ENCODE measurements around the gene NPC2.

The NPC2 gene

GRCh38 chr14:74507840-74508239 is 14.7 kb upstream of the NPC2 start:
- Histone ChIP-seq H3K36me3 (ENCODE audit: control insufficient read depth in 1 of 2, insufficient read depth in 2 of 2, low read length in 2 of 2) (no peaks in the 10 kb centered on the region), H2BK5ac (ENCODE audit: low read depth, low read length, poor library complexity) (no peak overlapping the region), H3K4me3 (ENCODE audit: low read depth, low read length) (no peak overlapping the region), H3K27me3 (ENCODE audit: insufficient read depth, low read length) (no peaks in the 10 kb centered on the region), H2BK12ac (ENCODE audit: low read length) (no peak overlapping the region), H2AFZ (ENCODE audit: insufficient read depth, low read length, poor library complexity) (no peak overlapping the region), H4K8ac (ENCODE audit: low read depth, low read length) (no peak overlapping the region), H3K18ac (ENCODE audit: low read length) (no peak overlapping the region), H3K23ac (ENCODE audit: low read length) (no peak overlapping the region), H3K4me1 (ENCODE audit: control insufficient read depth in 1 of 2, insufficient read depth in 2 of 2, low read length in 2 of 2) (no peaks in the 10 kb centered on the region), H2AK5ac (ENCODE audit: low read length) (no peak overlapping the region), H3K9ac (ENCODE audit: low read length) (no peak overlapping the region), H3K9me3 (ENCODE audit: insufficient read depth, low read depth, low read length) (peaks cover 4% of the 10 kb centered on the region), H3K79me2 (ENCODE audit: control insufficient read depth, insufficient read depth, low read length, poor library complexity) (no peaks in the 10 kb centered on the region), H3K4me2 (ENCODE audit: low read length) (no peak overlapping the region), H3K79me1 (ENCODE audit: low read length) (no peaks in the 10 kb centered on the region), H3K27ac (ENCODE audit: low read depth, low read length) (no peak overlapping the region), H2BK120ac (ENCODE audit: insufficient read depth, low read length, poor library complexity) (no peak overlapping the region), H3K14ac (ENCODE audit: low read length) (no peak overlapping the region), H4K91ac (ENCODE audit: low read depth, low read length) (no peak overlapping the region), H3K4ac (ENCODE audit: low read depth, low read length) (no peak overlapping the region), H4K12ac (ENCODE audit: low read depth, low read length) (no peak overlapping the region)
- no peak for DNase-seq
- WGBS (ENCODE audit: extremely low coverage, insufficient coverage, insufficient read length) = no CpG with 5 or more reads among the region's 5 CpGs

DNA sequence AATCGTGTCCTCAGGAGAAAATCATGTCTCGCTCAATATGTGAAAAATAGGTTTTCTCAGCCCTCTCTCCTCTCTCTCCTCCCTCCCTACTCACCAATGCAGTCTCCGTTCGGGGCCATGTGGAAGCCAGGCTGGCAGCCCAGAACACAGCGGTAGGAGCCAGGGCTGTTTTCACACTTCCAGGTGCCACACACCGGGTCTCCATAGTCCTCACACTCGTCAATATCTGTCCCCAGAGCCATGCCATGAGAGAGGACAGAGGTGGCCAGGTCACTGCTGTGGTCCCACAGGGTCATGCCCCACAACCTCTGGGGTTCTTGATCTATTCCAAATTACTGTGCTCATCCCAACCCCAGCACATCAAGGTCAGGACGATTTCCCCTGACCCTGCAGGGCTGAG is 14.0 kb upstream of the NPC2 start:
- no peak overlapping the region for H2AFZ ChIP-seq (ENCODE audit: insufficient read depth, low read length, poor library complexity)
- H2AK5ac ChIP-seq (ENCODE audit: low read length) = no peak overlapping the region
- no peak overlapping the region for H4K91ac ChIP-seq (ENCODE audit: low read depth, low read length)
- no peak overlapping the region for H3K23ac ChIP-seq (ENCODE audit: low read length)
- H2BK120ac ChIP-seq (ENCODE audit: insufficient read depth, low read length, poor library complexity) = no peak overlapping the region
- H3K79me2 ChIP-seq (ENCODE audit: control insufficient read depth, insufficient read depth, low read length, poor library complexity) = no peaks in the 10 kb centered on the region
- no peak overlapping the region for H2BK5ac ChIP-seq (ENCODE audit: low read depth, low read length, poor library complexity)
- H3K27ac ChIP-seq (ENCODE audit: low read depth, low read length) = no peak overlapping the region
- H3K14ac ChIP-seq (ENCODE audit: low read length) = no peak overlapping the region
- no peak overlapping the region for H3K4ac ChIP-seq (ENCODE audit: low read depth, low read length)
- no peak overlapping the region for H3K9ac ChIP-seq (ENCODE audit: low read length)
- H3K36me3 ChIP-seq (ENCODE audit: control insufficient read depth in 1 of 2, insufficient read depth in 2 of 2, low read length in 2 of 2) = no peaks in the 10 kb centered on the region
- no peak overlapping the region for H4K12ac ChIP-seq (ENCODE audit: low read depth, low read length)
- no peak overlapping the region for H4K8ac ChIP-seq (ENCODE audit: low read depth, low read length)
- no peak for DNase-seq
- no peaks in the 10 kb centered on the region for H3K4me1 ChIP-seq (ENCODE audit: control insufficient read depth in 1 of 2, insufficient read depth in 2 of 2, low read length in 2 of 2)
- no peak overlapping the region for H3K18ac ChIP-seq (ENCODE audit: low read length)
- no peak overlapping the region for H3K4me3 ChIP-seq (ENCODE audit: low read depth, low read length)
- H3K9me3 ChIP-seq (ENCODE audit: insufficient read depth, low read depth, low read length) = peaks cover 4% of the 10 kb centered on the region
- H2BK12ac ChIP-seq (ENCODE audit: low read length) = no peak overlapping the region
- WGBS (ENCODE audit: extremely low coverage, insufficient coverage, insufficient read length) = no CpG with 5 or more reads among the region's 8 CpGs
- no peak overlapping the region for H3K4me2 ChIP-seq (ENCODE audit: low read length)
- H3K79me1 ChIP-seq (ENCODE audit: low read length) = no peaks in the 10 kb centered on the region
- H3K27me3 ChIP-seq (ENCODE audit: insufficient read depth, low read length) = no peaks in the 10 kb centered on the region

GRCh38 chr14:74506411-74506851 is 13.3 kb upstream of the NPC2 start:
- Histone ChIP-seq H3K79me1 (ENCODE audit: low read length) (no peaks in the 10 kb centered on the region), H3K4me2 (ENCODE audit: low read length) (no peak overlapping the region), H2AK5ac (ENCODE audit: low read length) (no peak overlapping the region), H3K9ac (ENCODE audit: low read length) (no peak overlapping the region), H3K4me1 (ENCODE audit: control insufficient read depth in 1 of 2, insufficient read depth in 2 of 2, low read length in 2 of 2) (no peaks in the 10 kb centered on the region), H2BK12ac (ENCODE audit: low read length) (no peak overlapping the region), H2BK5ac (ENCODE audit: low read depth, low read length, poor library complexity) (no peak overlapping the region), H3K79me2 (ENCODE audit: control insufficient read depth, insufficient read depth, low read length, poor library complexity) (no peaks in the 10 kb centered on the region), H3K23ac (ENCODE audit: low read length) (no peak overlapping the region), H4K8ac (ENCODE audit: low read depth, low read length) (no peak overlapping the region), H3K4ac (ENCODE audit: low read depth, low read length) (no peak overlapping the region), H3K14ac (ENCODE audit: low read length) (no peak overlapping the region), H3K27ac (ENCODE audit: low read depth, low read length) (no peak overlapping the region), H3K18ac (ENCODE audit: low read length) (no peak overlapping the region), H3K36me3 (ENCODE audit: control insufficient read depth in 1 of 2, insufficient read depth in 2 of 2, low read length in 2 of 2) (no peaks in the 10 kb centered on the region), H4K91ac (ENCODE audit: low read depth, low read length) (no peak overlapping the region), H2AFZ (ENCODE audit: insufficient read depth, low read length, poor library complexity) (no peak overlapping the region), H3K4me3 (ENCODE audit: low read depth, low read length) (no peak overlapping the region), H3K27me3 (ENCODE audit: insufficient read depth, low read length) (no peaks in the 10 kb centered on the region), H4K12ac (ENCODE audit: low read depth, low read length) (no peak overlapping the region), H2BK120ac (ENCODE audit: insufficient read depth, low read length, poor library complexity) (no peak overlapping the region), H3K9me3 (ENCODE audit: insufficient read depth, low read depth, low read length) (peaks cover 4% of the 10 kb centered on the region)
- no peak for DNase-seq
- no CpG with 5 or more reads among the region's 13 CpGs for WGBS (ENCODE audit: extremely low coverage, insufficient coverage, insufficient read length)

DNA sequence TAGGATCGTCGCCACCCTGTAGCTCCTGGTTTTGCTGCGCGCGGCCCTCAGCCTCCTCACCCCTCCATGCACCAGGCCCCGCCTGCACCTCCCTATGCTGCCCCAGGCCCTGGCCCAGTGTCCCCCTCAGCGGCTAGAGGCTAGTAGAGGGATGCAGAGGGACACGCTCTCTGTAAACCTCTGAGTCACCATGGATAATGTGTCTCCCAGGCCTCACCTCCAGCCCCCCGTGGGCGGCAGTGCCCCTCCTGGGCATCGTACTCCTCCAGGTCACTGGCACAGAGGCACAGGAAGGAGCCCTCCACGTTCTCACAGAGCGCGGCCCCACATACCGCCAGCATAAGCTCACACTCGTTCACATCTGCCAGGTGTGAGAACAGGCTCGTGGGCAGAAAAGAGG is 12.7 kb upstream of the NPC2 start:
- Histone ChIP-seq H3K18ac (ENCODE audit: low read length) (no peak overlapping the region), H3K14ac (ENCODE audit: low read length) (no peak overlapping the region), H3K4ac (ENCODE audit: low read depth, low read length) (no peak overlapping the region), H3K79me2 (ENCODE audit: control insufficient read depth, insufficient read depth, low read length, poor library complexity) (no peaks in the 10 kb centered on the region), H4K8ac (ENCODE audit: low read depth, low read length) (no peak overlapping the region), H2BK120ac (ENCODE audit: insufficient read depth, low read length, poor library complexity) (no peak overlapping the region), H2AFZ (ENCODE audit: insufficient read depth, low read length, poor library complexity) (no peak overlapping the region), H4K91ac (ENCODE audit: low read depth, low read length) (no peak overlapping the region), H3K27ac (ENCODE audit: low read depth, low read length) (no peak overlapping the region), H3K36me3 (ENCODE audit: control insufficient read depth in 1 of 2, insufficient read depth in 2 of 2, low read length in 2 of 2) (no peaks in the 10 kb centered on the region), H2BK12ac (ENCODE audit: low read length) (no peak overlapping the region), H3K4me3 (ENCODE audit: low read depth, low read length) (no peak overlapping the region), H4K12ac (ENCODE audit: low read depth, low read length) (no peak overlapping the region), H3K27me3 (ENCODE audit: insufficient read depth, low read length) (no peaks in the 10 kb centered on the region), H2AK5ac (ENCODE audit: low read length) (no peak overlapping the region), H3K4me1 (ENCODE audit: control insufficient read depth in 1 of 2, insufficient read depth in 2 of 2, low read length in 2 of 2) (no peaks in the 10 kb centered on the region), H3K4me2 (ENCODE audit: low read length) (no peak overlapping the region), H3K9me3 (ENCODE audit: insufficient read depth, low read depth, low read length) (peaks cover 4% of the 10 kb centered on the region), H3K79me1 (ENCODE audit: low read length) (no peaks in the 10 kb centered on the region), H2BK5ac (ENCODE audit: low read depth, low read length, poor library complexity) (no peak overlapping the region), H3K9ac (ENCODE audit: low read length) (no peak overlapping the region), H3K23ac (ENCODE audit: low read length) (no peak overlapping the region)
- WGBS (ENCODE audit: extremely low coverage, insufficient coverage, insufficient read length) = no CpG with 5 or more reads among the region's 17 CpGs
- DNase-seq = no peak
